ENCODE data around the gene SLC6A17.

The SLC6A17 gene

GRCh38 chr1:110112143-110112542 is 38.2 kb upstream of the SLC6A17 start, which contains the start of gene UBL4B:
Gene UBL4B, plus strand, starts transcription at chr1:110112443. Its CDS starts 92 bp downstream, at chr1:110112535.
- no peaks in the 10 kb centered on the region for H3K27me3 ChIP-seq (replicated peaks)
- no peak for DNase-seq
- H3K36me3 ChIP-seq (replicated peaks) = no peaks in the 10 kb centered on the region
- in situ Hi-C loops (cut with HindIII; ENCODE audit: low pct_ligation_motif_present, low sequenced_read_pairs) = no loop called here
- no peak within 1 kb of the TSS for H3K4me3 ChIP-seq (ENCODE audit: low read depth, low read length)
- no peak for TF ChIP-seq CTCF (IDR thresholded peaks at IDR 0.05; ENCODE audit: low read depth, low read length, missing control alignments)
- no peak within 1 kb of the TSS for H3K27ac ChIP-seq

DNA sequence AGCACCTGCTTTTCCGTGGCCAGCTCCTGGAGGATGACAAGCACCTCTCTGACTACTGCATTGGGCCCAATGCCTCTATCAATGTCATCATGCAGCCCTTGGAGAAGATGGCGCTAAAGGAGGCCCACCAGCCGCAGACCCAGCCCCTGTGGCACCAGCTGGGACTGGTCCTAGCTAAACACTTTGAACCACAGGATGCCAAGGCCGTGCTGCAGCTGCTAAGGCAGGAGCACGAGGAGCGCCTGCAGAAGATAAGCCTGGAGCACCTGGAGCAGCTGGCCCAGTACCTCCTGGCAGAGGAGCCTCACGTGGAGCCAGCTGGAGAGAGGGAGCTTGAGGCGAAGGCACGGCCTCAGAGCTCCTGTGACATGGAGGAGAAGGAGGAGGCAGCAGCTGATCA is 37.6 kb upstream of the SLC6A17 start:
- Histone ChIP-seq H3K27ac (no peak overlapping the region), H3K36me3 (replicated peaks) (no peaks in the 10 kb centered on the region), H3K27me3 (replicated peaks) (no peaks in the 10 kb centered on the region), H3K4me3 (ENCODE audit: low read depth, low read length) (no peak overlapping the region)
- TF ChIP-seq CTCF (IDR thresholded peaks at IDR 0.05; ENCODE audit: low read depth, low read length, missing control alignments) = no peak
- in situ Hi-C loops (cut with HindIII; ENCODE audit: low pct_ligation_motif_present, low sequenced_read_pairs) = no loop called here
- DNase-seq = no peak

GRCh38 chr1:110113551-110113950 is 36.7 kb upstream of the SLC6A17 start:
- DNase-seq = no peak
- Histone ChIP-seq H3K27ac (no peak overlapping the region), H3K4me3 (ENCODE audit: low read depth, low read length) (no peak overlapping the region), H3K36me3 (replicated peaks) (no peaks in the 10 kb centered on the region), H3K27me3 (replicated peaks) (no peaks in the 10 kb centered on the region)
- in situ Hi-C loops (cut with HindIII; ENCODE audit: low pct_ligation_motif_present, low sequenced_read_pairs) = no loop called here
- TF ChIP-seq CTCF (IDR thresholded peaks at IDR 0.05; ENCODE audit: low read depth, low read length, missing control alignments) = no peak

DNA sequence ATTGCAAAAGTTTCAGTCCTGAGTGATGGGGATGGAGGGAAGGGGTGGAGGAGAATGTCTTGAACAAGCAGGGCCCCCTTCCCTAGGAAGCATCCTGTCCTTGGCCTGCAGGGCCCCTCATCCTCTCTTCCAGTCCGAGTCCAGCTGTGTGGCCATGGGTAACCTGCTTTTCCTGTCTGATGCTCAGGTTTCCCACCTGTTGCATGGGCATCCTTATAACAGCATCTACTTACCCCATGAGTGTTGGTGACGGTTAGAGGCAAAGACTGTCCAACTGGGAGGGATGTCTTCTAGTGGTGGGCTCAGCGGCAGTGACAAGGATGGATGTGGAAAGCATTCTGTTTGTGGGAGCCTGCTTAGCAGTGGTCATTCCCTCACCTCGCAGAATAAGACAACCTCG is 36.1 kb upstream of the SLC6A17 start:
- Histone ChIP-seq H3K36me3 (replicated peaks) (no peaks in the 10 kb centered on the region), H3K27ac (no peak overlapping the region), H3K27me3 (replicated peaks) (no peaks in the 10 kb centered on the region), H3K4me3 (ENCODE audit: low read depth, low read length) (no peak overlapping the region)
- in situ Hi-C loops (cut with HindIII; ENCODE audit: low pct_ligation_motif_present, low sequenced_read_pairs) = no loop called here
- no peak for TF ChIP-seq CTCF (IDR thresholded peaks at IDR 0.05; ENCODE audit: low read depth, low read length, missing control alignments)
- DNase-seq = no peak

- no peak overlapping the region for H3K27ac ChIP-seq
- no peaks in the 10 kb centered on the region for H3K27me3 ChIP-seq (replicated peaks)
- TF ChIP-seq CTCF (IDR thresholded peaks at IDR 0.05; ENCODE audit: low read depth, low read length, missing control alignments) = no peak
- no peak overlapping the region for H3K4me3 ChIP-seq (ENCODE audit: low read depth, low read length)
- no peak for DNase-seq
- no peaks in the 10 kb centered on the region for H3K36me3 ChIP-seq (replicated peaks)
- in situ Hi-C loops (cut with HindIII; ENCODE audit: low pct_ligation_motif_present, low sequenced_read_pairs) = no loop called here
Measured at GRCh38 chr1:110114784-110115183, 35.5 kb upstream of the SLC6A17 start.

DNA sequence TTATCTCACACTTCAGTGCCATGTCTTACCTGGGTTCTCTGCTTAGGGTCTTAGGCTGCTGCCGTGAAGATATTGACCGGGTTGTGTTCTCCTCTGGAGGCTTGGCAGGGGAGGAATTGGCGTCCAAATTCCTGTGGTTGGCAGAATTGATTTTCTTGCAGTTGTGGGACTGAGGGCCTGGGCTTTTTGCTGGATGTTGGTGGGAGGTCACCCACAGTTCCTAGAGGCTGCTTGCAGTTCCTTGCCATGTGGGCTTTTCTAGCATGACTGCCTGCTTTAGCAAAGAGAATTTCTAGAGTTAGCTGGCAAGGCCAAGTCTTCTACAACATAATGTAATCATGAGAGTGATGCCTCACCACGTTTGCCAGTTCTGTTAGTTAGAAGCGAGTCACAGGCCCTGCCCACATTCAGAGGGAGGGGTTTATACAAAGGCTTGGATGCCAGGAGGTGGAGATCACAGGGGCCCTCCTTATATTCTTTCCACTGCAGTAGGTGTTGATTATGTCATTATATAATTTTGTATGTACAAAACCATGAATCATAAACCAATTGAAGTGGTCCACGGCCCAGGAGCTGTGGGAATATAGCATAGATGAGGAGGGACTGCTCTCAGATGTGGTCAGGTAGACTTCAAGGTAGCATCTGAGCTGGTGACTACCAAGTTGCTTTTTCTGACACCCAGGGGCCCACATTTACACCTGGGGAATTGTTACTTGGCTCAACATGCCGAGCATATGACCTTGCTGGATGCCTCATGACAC is 31.5 kb upstream of the SLC6A17 start:
- Histone ChIP-seq H3K4me3 (ENCODE audit: low read depth, low read length) (no peak overlapping the region), H3K27ac (no peak overlapping the region), H3K36me3 (replicated peaks) (no peaks in the 10 kb centered on the region), H3K27me3 (replicated peaks) (no peaks in the 10 kb centered on the region)
- no peak for TF ChIP-seq CTCF (IDR thresholded peaks at IDR 0.05; ENCODE audit: low read depth, low read length, missing control alignments)
- in situ Hi-C loops (cut with HindIII; ENCODE audit: low pct_ligation_motif_present, low sequenced_read_pairs) = no loop called here
- no peak for DNase-seq
